Neural cell (in vitro differentiated cells): ENCODE data around the gene ZNHIT1. TPM values are rescaled to one million over a fixed set of nuclear protein-coding genes. Genes with fewer than 3 reads are reported as not detected.

Experiments used
- H2AFZ ChIP-seq: fragments of 200-600, 300-800 bp; sonication (generic), shearing (Covaris generic); 2 replicates; pipeline ENCODE4 v1.6.0; 2014; ENCODE audit warnings: low read depth, mild to moderate bottlenecking, antibody characterized with exemption, low read length, moderate library complexity
- H3F3A ChIP-seq: fragments of 200-600 bp; shearing (Covaris generic); 2 replicates; pipeline ENCODE4 v1.6.1; 2016; ENCODE audit warnings: mild to moderate bottlenecking, moderate library complexity, mixed read lengths, antibody characterized with exemption, low read length; ENCODE audit not compliant: insufficient read depth, poor library complexity, severe bottlenecking
- H3K27ac ChIP-seq: fragments of 200-600, 300-800 bp; sonication (generic), shearing (Covaris generic); 2 replicates; pipeline ENCODE4 v1.5.1; 2014; ENCODE audit warnings: mild to moderate bottlenecking, low read length, moderate library complexity
- H3K27me3 ChIP-seq: fragments of 300-800, 200-600 bp; sonication (generic), shearing (Covaris generic); 2 replicates; pipeline ENCODE4 v1.6.0; 2014; ENCODE audit warnings: mild to moderate bottlenecking, low read depth, low read length, moderate library complexity; ENCODE audit not compliant: insufficient read depth
- H3K36me3 ChIP-seq: fragments of 300-800, 200-600 bp; sonication (generic), shearing (Covaris generic); 2 replicates; pipeline ENCODE4 v1.5.1; 2014; ENCODE audit warnings: mild to moderate bottlenecking, antibody characterized with exemption, low read length, moderate library complexity; ENCODE audit not compliant: insufficient read depth
- H3K4me2 ChIP-seq: fragments of 300-800, 200-600 bp; sonication (generic), shearing (Covaris generic); 2 replicates; pipeline ENCODE4 v1.6.0; 2014; ENCODE audit warnings: mild to moderate bottlenecking, low read length
- H3K4me3 ChIP-seq: fragments of 300-800, 200-600 bp; sonication (generic), shearing (Covaris generic); 2 replicates; pipeline ENCODE4 v1.5.1; 2014; ENCODE audit warnings: mild to moderate bottlenecking, low read length, moderate library complexity
- H3K79me2 ChIP-seq: fragments of 200-600 bp; shearing (Covaris generic); replicated peaks from 2 replicates; pipeline ENCODE4 v1.6.0; 2014; ENCODE audit warnings: mild to moderate bottlenecking, low read length, moderate library complexity; ENCODE audit not compliant: insufficient read depth
- H3K9ac ChIP-seq: fragments of 300-800, 200-600 bp; sonication (generic), shearing (Covaris generic); 2 replicates; pipeline ENCODE4 v1.6.1; 2016; ENCODE audit warnings: mild to moderate bottlenecking, low read length, mixed read lengths
- H3K9me2 ChIP-seq: fragments of 200-600 bp; shearing (Covaris generic); 2 replicates; pipeline ENCODE4 v1.6.1; 2016; ENCODE audit warnings: mild to moderate bottlenecking, low read length, mixed read lengths; ENCODE audit not compliant: insufficient read depth
- H3K9me3 ChIP-seq: fragments of 200-600, 300-800 bp; sonication (generic), shearing (Covaris generic); 2 replicates; pipeline ENCODE4 v1.6.1; 2016; ENCODE audit warnings: mild to moderate bottlenecking, mixed run types, low read length, moderate library complexity, mixed read lengths
- H4K20me1 ChIP-seq: fragments of 200-600 bp; shearing (Covaris generic); 2 replicates; pipeline ENCODE4 v1.6.1; 2016; ENCODE audit warnings: mild to moderate bottlenecking, mixed run types; ENCODE audit not compliant: insufficient read depth
- CTCF ChIP-seq: fragments of 450-650 bp; IDR thresholded peaks from 2 replicates; pipeline ENCODE4 v1.5.1; 2014; ENCODE audit warnings: antibody characterized with exemption, mild to moderate bottlenecking, moderate library complexity; ENCODE audit not compliant: poor library complexity, severe bottlenecking
- EP300 ChIP-seq: fragments of 450-650 bp; conservative IDR thresholded peaks from 2 replicates; pipeline ENCODE4 v1.6.1; 2014; ENCODE audit warnings: antibody characterized with exemption, mild to moderate bottlenecking, moderate library complexity; ENCODE audit not compliant: poor library complexity, severe bottlenecking
- EZH2 ChIP-seq: fragments of 200-600, 300-800 bp; shearing (Covaris generic), sonication (generic); IDR thresholded peaks from 2 replicates; pipeline ENCODE4 v1.6.1; 2014; ENCODE audit warnings: antibody characterized with exemption, low read length, borderline replicate concordance, mild to moderate bottlenecking; ENCODE audit not compliant: insufficient read depth, poor library complexity, severe bottlenecking
- MXI1 ChIP-seq: fragments of 450-650 bp; conservative IDR thresholded peaks from 2 replicates; pipeline ENCODE4 v1.6.1; 2014; ENCODE audit warnings: antibody characterized with exemption, mild to moderate bottlenecking; ENCODE audit not compliant: poor library complexity, severe bottlenecking
- POLR2AphosphoS5 ChIP-seq: IDR thresholded peaks from 2 replicates; pipeline ENCODE4 v1.6.1; 2012
- RAD21 ChIP-seq: fragments of 450-650 bp; conservative IDR thresholded peaks from 2 replicates; pipeline ENCODE4 v1.6.1; 2014; ENCODE audit warnings: antibody characterized with exemption, mild to moderate bottlenecking, moderate library complexity
- SMC3 ChIP-seq: fragments of 450-650 bp; conservative IDR thresholded peaks from 2 replicates; pipeline ENCODE4 v1.6.1; 2014; ENCODE audit warnings: antibody characterized with exemption, mild to moderate bottlenecking, moderate library complexity; ENCODE audit not compliant: poor library complexity
- TAF1 ChIP-seq: IDR thresholded peaks from 2 replicates; pipeline ENCODE4 v1.6.1; 2012; ENCODE audit warnings: low read depth
- polyA minus RNA-seq: library from RNA; depleted of rRNA, polyadenylated mRNA; stranded (reverse); fragments of >200 nt; gene quantifications from 2 replicates; pipeline ENCODE4 v1.2.3, GENCODE V29; 2014
- polyA plus RNA-seq: library from polyadenylated mRNA; depleted of rRNA; stranded (reverse); fragments of >200 nt; gene quantifications from 2 replicates; pipeline ENCODE4 v1.2.3, GENCODE V29; 2014
- TF ChIP-seq, protein P1 (sequence below): IDR thresholded peaks from 2 replicates; pipeline ENCODE4 v1.6.1; 2012; ENCODE audit warnings: borderline replicate concordance

ZNHIT1 gene
- polyA plus RNA-seq (160 and 176 TPM in 2 replicates), polyA minus RNA-seq (66.9 and 77.4 TPM in 2 replicates)

DNA sequence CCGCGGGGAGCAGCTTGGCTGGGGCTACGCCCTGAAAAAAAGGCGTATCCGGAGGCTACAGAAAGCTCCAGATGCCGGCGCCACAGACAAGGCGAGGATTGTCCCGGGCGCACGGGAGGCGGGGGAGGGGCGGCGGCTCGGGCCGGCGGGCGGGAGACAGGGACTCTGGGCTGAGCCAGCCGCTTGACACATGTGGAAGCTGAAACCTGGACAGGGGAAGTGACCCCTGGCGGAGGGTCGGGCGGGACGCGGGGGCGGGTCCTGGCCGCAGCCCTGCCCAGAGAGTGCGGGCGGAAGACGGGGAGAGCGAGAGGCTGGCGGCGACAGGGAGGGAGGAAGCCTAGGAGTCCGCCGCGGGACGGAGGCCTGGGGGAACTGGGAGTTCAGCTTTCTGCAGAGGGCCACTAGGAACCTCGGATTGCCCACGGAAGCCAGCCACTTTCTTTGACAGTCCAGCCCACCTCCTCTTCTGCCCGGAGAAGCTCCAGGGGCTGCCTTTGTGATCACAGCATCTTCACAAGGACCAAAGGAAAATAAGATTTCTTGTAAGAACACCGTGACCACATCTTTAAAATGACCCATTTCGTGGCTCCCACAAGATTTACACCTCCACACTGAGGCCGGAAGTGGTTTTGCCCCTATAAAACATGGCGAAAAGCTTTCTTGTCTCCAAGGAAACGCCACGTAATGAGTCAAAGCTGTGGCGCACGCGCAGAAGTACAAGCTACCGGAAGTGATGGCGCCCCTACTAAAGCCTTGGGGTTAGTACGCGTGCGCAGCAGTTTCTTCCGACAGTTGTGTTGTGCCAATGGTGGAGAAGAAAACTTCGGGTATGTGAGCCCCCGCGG, at the start of gene ZNHIT1, which contains the start of gene PLOD3:
TSS of gene ZNHIT1 (plus strand) at position 778 of the 848 bp plus-strand sequence. CDS start at position 809, 31 bp downstream.
TSS of gene PLOD3 (minus strand) at position 194 of the 848 bp plus-strand sequence. CDS start 307 bp downstream, outside the sequence.
- Histone ChIP-seq H3K36me3 (no peaks in the 10 kb centered on the region), H3K9ac (peak within 1 kb of the TSS; percentile 80), H3K4me2 (peak within 1 kb of the TSS; percentile 88), H3K79me2 (peaks cover 22% of the 10 kb centered on the region), H3K9me2 (no peaks in the 10 kb centered on the region), H2AFZ (peak within 1 kb of the TSS; percentile 69), H3K27ac (peak within 1 kb of the TSS; percentile 74), H3K4me3 (peak within 1 kb of the TSS; percentile 94), H3F3A (no peaks in the 10 kb centered on the region), H3K27me3 (no peaks in the 10 kb centered on the region), H3K9me3 (no peaks in the 10 kb centered on the region), H4K20me1 (no peaks in the 10 kb centered on the region)
- TF ChIP-seq EZH2, result no peak
- TF ChIP-seq TAF1, result peak; percentile 36
- TF ChIP-seq, protein P1, sequence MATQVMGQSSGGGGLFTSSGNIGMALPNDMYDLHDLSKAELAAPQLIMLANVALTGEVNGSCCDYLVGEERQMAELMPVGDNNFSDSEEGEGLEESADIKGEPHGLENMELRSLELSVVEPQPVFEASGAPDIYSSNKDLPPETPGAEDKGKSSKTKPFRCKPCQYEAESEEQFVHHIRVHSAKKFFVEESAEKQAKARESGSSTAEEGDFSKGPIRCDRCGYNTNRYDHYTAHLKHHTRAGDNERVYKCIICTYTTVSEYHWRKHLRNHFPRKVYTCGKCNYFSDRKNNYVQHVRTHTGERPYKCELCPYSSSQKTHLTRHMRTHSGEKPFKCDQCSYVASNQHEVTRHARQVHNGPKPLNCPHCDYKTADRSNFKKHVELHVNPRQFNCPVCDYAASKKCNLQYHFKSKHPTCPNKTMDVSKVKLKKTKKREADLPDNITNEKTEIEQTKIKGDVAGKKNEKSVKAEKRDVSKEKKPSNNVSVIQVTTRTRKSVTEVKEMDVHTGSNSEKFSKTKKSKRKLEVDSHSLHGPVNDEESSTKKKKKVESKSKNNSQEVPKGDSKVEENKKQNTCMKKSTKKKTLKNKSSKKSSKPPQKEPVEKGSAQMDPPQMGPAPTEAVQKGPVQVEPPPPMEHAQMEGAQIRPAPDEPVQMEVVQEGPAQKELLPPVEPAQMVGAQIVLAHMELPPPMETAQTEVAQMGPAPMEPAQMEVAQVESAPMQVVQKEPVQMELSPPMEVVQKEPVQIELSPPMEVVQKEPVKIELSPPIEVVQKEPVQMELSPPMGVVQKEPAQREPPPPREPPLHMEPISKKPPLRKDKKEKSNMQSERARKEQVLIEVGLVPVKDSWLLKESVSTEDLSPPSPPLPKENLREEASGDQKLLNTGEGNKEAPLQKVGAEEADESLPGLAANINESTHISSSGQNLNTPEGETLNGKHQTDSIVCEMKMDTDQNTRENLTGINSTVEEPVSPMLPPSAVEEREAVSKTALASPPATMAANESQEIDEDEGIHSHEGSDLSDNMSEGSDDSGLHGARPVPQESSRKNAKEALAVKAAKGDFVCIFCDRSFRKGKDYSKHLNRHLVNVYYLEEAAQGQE, result peak; percentile 6
- TF ChIP-seq RAD21, result no peak
- TF ChIP-seq POLR2AphosphoS5, result peak; percentile 28

DNA sequence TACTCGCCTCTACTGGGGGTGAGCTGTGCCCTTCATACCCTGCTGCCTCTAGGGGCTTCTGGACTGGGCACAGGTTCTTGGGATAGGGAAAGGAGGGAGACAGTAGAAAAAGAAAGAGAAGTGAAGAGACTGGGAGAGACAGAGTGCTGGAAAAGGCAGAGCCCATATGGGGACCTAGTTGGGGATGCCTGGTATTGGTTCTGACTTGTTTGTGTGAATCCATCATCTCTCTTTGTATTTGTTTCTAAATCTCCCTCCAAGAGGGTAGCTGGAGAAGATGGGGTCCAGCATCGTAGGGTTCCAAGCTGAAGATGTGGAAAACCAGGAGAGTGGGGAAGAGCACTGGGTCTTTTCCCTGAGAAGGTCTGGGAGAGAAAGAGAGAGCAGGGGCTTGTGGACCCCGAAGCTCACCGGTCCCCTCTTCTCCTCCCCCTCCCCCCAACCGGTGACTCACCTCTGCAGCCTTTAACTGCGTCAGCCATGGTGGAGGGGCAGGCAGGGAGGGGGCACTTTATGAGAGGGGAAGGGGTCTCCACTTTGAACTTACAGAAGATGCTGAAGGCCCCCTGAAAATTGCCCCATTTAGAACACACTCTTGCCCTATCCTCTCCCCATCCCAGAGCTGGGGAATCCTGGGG, 49.4 kb upstream of the ZNHIT1 start:
- Histone ChIP-seq H3F3A (no peaks in the 10 kb centered on the region), H3K79me2 (no peaks in the 10 kb centered on the region), H3K4me2 (no peak overlapping the region), H3K9me2 (no peaks in the 10 kb centered on the region), H2AFZ (no peak overlapping the region), H3K27ac (peak overlapping the region; percentile 93), H4K20me1 (no peaks in the 10 kb centered on the region), H3K36me3 (no peaks in the 10 kb centered on the region), H3K9ac (peak overlapping the region; percentile 93), H3K4me3 (peak overlapping the region; percentile 94), H3K9me3 (no peaks in the 10 kb centered on the region), H3K27me3 (peaks cover 69% of the 10 kb centered on the region)
- no peak for TF ChIP-seq EP300
- TF ChIP-seq MXI1, result no peak
- no peak for TF ChIP-seq RAD21
- TF ChIP-seq POLR2AphosphoS5, result no peak
- no peak for TF ChIP-seq CTCF
- TF ChIP-seq SMC3, result no peak
- TF ChIP-seq EZH2, result no peak
- TF ChIP-seq TAF1, result no peak
- TF ChIP-seq, protein P1, result no peak
